ENCODE data around the gene PDIK1L.

DNA sequence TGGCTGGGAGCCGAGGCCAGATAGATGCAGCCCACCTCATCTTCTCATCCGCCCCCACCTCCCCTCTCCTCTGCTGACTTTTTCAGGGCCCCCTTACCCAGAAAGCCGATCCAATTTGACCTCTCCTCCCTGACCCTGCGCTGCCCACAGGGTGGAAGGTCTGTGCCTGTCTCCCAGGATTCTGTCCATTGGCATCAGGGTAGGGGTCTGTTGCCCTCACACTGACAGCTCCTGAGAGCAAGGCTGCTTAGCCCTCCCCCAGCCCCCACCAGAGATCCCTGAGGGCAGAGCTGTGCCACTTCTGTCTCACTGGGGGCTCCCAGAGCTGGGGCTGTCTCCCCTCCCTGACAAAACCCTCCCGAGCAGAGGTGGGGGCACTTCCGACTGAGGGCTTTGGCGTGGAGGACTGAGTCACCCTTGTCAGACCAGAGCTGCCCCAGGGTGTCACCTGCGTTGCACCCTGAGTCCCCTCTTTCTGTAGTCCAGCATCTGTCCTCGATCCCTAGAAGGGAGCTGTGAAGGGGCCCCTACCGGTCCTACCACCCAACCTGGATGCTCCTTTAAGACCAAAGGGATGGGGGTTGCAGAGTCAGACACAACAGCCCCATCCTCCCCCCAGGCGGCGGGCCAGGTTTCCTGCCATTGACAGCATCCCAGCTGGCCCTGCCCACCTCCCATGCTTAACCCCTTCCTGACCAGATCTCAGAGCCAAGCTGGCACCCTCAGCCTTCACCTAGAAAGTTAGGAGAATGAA, 44.8 kb downstream of the PDIK1L start:
- no peak for TF ChIP-seq YY1 (IDR thresholded peaks at IDR 0.05)
- no peak for TF ChIP-seq REST (IDR thresholded peaks at IDR 0.05)
- no peak for TF ChIP-seq MAX (IDR thresholded peaks at IDR 0.05)
- TF ChIP-seq, protein P1, sequence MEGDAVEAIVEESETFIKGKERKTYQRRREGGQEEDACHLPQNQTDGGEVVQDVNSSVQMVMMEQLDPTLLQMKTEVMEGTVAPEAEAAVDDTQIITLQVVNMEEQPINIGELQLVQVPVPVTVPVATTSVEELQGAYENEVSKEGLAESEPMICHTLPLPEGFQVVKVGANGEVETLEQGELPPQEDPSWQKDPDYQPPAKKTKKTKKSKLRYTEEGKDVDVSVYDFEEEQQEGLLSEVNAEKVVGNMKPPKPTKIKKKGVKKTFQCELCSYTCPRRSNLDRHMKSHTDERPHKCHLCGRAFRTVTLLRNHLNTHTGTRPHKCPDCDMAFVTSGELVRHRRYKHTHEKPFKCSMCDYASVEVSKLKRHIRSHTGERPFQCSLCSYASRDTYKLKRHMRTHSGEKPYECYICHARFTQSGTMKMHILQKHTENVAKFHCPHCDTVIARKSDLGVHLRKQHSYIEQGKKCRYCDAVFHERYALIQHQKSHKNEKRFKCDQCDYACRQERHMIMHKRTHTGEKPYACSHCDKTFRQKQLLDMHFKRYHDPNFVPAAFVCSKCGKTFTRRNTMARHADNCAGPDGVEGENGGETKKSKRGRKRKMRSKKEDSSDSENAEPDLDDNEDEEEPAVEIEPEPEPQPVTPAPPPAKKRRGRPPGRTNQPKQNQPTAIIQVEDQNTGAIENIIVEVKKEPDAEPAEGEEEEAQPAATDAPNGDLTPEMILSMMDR (IDR thresholded peaks at IDR 0.05; ENCODE audit: low read depth, low read length, missing input control): no peak

Data from liver (tissue), 2 donors.